GM23338 (cell line): ENCODE results near the gene ZBTB20.

Experiments
- POLR2AphosphoS5 ChIP-seq: IDR thresholded peaks from 2 replicates; pipeline ENCODE4 v1.6.1; 2016; ENCODE audit warnings: antibody characterized with exemption, low read depth
- TF ChIP-seq, protein P1 (sequence below), 2 experiments: fragments of 200-600 bp in 1 of 2; sonication (generic) in 1 of 2; conservative IDR thresholded peaks; 2 replicates each; pipeline versions ENCODE4 v1.5.1 to v1.6.1; 2016 to 2017; ENCODE audit warnings: antibody characterized with exemption in 2 of 2, low read depth in 2 of 2, mild to moderate bottlenecking in 2 of 2, moderate library complexity in 1 of 2
- TF ChIP-seq, protein P2 (sequence below): IDR thresholded peaks from 2 replicates; pipeline ENCODE4 v1.6.1; 2016; ENCODE audit warnings: antibody characterized with exemption
- TF ChIP-seq, protein P3 (sequence below): IDR thresholded peaks from one replicate; pipeline ENCODE4 v1.6.1; 2018; ENCODE audit warnings: antibody characterized with exemption; ENCODE audit not compliant: unreplicated experiment

DNA sequence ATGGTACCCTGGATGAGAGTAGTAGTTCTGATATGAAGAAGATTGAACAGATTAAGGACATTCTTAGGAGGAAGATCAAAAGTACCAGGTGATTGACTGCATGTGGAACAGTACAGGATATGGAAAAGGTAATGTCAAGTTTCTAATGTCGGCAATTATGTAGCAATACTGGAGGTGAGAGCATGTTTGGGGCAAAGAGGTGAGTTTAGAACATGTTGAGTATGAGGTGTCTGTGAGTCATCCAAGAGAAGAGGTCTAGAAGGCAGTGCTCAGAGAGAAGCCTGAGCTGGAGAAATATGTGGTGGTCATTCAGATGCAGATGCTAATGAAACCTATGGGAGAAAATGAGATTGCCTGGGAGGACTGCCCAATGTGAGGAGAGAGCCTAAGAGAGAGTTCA, 305.6 kb downstream of the ZBTB20 start:
- TF ChIP-seq, protein P1, sequence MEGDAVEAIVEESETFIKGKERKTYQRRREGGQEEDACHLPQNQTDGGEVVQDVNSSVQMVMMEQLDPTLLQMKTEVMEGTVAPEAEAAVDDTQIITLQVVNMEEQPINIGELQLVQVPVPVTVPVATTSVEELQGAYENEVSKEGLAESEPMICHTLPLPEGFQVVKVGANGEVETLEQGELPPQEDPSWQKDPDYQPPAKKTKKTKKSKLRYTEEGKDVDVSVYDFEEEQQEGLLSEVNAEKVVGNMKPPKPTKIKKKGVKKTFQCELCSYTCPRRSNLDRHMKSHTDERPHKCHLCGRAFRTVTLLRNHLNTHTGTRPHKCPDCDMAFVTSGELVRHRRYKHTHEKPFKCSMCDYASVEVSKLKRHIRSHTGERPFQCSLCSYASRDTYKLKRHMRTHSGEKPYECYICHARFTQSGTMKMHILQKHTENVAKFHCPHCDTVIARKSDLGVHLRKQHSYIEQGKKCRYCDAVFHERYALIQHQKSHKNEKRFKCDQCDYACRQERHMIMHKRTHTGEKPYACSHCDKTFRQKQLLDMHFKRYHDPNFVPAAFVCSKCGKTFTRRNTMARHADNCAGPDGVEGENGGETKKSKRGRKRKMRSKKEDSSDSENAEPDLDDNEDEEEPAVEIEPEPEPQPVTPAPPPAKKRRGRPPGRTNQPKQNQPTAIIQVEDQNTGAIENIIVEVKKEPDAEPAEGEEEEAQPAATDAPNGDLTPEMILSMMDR (conservative IDR thresholded peaks at IDR 0.05; ENCODE audit: low read depth in 2 of 2), result no peak
- no peak for TF ChIP-seq POLR2AphosphoS5
- TF ChIP-seq, protein P2, sequence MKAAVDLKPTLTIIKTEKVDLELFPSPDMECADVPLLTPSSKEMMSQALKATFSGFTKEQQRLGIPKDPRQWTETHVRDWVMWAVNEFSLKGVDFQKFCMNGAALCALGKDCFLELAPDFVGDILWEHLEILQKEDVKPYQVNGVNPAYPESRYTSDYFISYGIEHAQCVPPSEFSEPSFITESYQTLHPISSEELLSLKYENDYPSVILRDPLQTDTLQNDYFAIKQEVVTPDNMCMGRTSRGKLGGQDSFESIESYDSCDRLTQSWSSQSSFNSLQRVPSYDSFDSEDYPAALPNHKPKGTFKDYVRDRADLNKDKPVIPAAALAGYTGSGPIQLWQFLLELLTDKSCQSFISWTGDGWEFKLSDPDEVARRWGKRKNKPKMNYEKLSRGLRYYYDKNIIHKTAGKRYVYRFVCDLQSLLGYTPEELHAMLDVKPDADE, result no peak
- TF ChIP-seq, protein P3, sequence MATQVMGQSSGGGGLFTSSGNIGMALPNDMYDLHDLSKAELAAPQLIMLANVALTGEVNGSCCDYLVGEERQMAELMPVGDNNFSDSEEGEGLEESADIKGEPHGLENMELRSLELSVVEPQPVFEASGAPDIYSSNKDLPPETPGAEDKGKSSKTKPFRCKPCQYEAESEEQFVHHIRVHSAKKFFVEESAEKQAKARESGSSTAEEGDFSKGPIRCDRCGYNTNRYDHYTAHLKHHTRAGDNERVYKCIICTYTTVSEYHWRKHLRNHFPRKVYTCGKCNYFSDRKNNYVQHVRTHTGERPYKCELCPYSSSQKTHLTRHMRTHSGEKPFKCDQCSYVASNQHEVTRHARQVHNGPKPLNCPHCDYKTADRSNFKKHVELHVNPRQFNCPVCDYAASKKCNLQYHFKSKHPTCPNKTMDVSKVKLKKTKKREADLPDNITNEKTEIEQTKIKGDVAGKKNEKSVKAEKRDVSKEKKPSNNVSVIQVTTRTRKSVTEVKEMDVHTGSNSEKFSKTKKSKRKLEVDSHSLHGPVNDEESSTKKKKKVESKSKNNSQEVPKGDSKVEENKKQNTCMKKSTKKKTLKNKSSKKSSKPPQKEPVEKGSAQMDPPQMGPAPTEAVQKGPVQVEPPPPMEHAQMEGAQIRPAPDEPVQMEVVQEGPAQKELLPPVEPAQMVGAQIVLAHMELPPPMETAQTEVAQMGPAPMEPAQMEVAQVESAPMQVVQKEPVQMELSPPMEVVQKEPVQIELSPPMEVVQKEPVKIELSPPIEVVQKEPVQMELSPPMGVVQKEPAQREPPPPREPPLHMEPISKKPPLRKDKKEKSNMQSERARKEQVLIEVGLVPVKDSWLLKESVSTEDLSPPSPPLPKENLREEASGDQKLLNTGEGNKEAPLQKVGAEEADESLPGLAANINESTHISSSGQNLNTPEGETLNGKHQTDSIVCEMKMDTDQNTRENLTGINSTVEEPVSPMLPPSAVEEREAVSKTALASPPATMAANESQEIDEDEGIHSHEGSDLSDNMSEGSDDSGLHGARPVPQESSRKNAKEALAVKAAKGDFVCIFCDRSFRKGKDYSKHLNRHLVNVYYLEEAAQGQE, result no peak
